ENCODE data around the gene ZRANB1. TPM values are rescaled to one million over a fixed set of nuclear protein-coding genes. Genes with fewer than 3 reads are reported as not detected.

Gene ZRANB1
- total RNA-seq, 4 donors from 2014 or later = 8.4 to 24.0 (median 16.8) TPM

GRCh38 chr10:125008689-125009638, 67.0 kb downstream of the ZRANB1 start:
- Histone ChIP-seq H3K4me3 (no peak overlapping the region), H3K9me3 (no peaks in the 10 kb centered on the region), H3K4me1 (peaks cover 13 to 62% (median 43%) of the 10 kb centered on the region in 4 donors), H3K27me3 (no peaks in the 10 kb centered on the region), H3K36me3 (peaks cover 0 to 3% (median 0%) of the 10 kb centered on the region in 4 donors), H3K27ac (peak overlapping the region; percentile 76 to 78 (median 77))
- intact Hi-C loops (cut with DNase I; ENCODE audit: low total_unique reads) = no loop called here
- in situ Hi-C loops (cut with MboI; ENCODE audit: low pct_ligation_motif_present in 1 of 4, low pct_unique_long_range_greater_than_20kb in 1 of 4, low sequenced_read_pairs in 3 of 4) = no loop called here
- DNase-seq = peak; percentile 81
- WGBS, 2 donors (ENCODE audit: low coverage in 1 of 2) = 58% methylated on average over 11 to 22 of the region's 22 CpGs
- TF ChIP-seq POLR2AphosphoS5 (IDR thresholded peaks at IDR 0.05) (peak in 2 of 3 donors; percentile 42 to 44), POLR2A (IDR thresholded peaks at IDR 0.05) (peak; percentile 50), CTCF (IDR thresholded peaks at IDR 0.05) (peak in 3 of 5 experiments; percentile 9 to 43 (median 36)), EP300 (IDR thresholded peaks at IDR 0.05; ENCODE audit: low read depth) (no peak)

- Histone ChIP-seq H3K27ac (peak overlapping the region; percentile 76 to 78 (median 77)), H3K4me1 (peaks cover 13 to 70% (median 47%) of the 10 kb centered on the region in 4 donors), H3K36me3 (peaks cover 0 to 3% (median 0%) of the 10 kb centered on the region in 4 donors), H3K9me3 (no peaks in the 10 kb centered on the region), H3K27me3 (no peaks in the 10 kb centered on the region), H3K4me3 (no peak overlapping the region)
- no peak for DNase-seq
- intact Hi-C loops (cut with DNase I; ENCODE audit: low total_unique reads) = no loop called here
- in situ Hi-C loops (cut with MboI; ENCODE audit: low pct_ligation_motif_present in 1 of 4, low pct_unique_long_range_greater_than_20kb in 1 of 4, low sequenced_read_pairs in 3 of 4) = no loop called here
- 64 to 90% methylated on average over 8 to 15 of the region's 15 CpGs for WGBS, 2 donors (ENCODE audit: low coverage in 1 of 2)
- peak in 1 of 3 donors; percentile 3 for TF ChIP-seq POLR2AphosphoS5 (IDR thresholded peaks at IDR 0.05)
- TF ChIP-seq EP300 (IDR thresholded peaks at IDR 0.05; ENCODE audit: low read depth) = no peak
Observed at GRCh38 chr10:125009661-125010161, 67.8 kb downstream of the ZRANB1 start.

GRCh38 chr10:125010362-125010761, 68.4 kb downstream of the ZRANB1 start:
- TF ChIP-seq POLR2A (IDR thresholded peaks at IDR 0.05) (no peak), CTCF (IDR thresholded peaks at IDR 0.05) (no peak), EP300 (IDR thresholded peaks at IDR 0.05; ENCODE audit: low read depth) (no peak), POLR2AphosphoS5 (IDR thresholded peaks at IDR 0.05) (no peak)
- whole genome bisulfite sequencing, 2 donors (ENCODE audit: low coverage in 1 of 2) = 89 to 93% methylated on average over 5 of the region's 5 CpGs
- Histone ChIP-seq H3K4me1 (peaks cover 13 to 76% (median 52%) of the 10 kb centered on the region in 4 donors), H3K27me3 (no peaks in the 10 kb centered on the region), H3K9me3 (no peaks in the 10 kb centered on the region), H3K27ac (peak overlapping the region in 3 of 4 donors; percentile 9 to 78 (median 76)), H3K4me3 (no peak overlapping the region), H3K36me3 (peaks cover 0 to 3% (median 0%) of the 10 kb centered on the region in 4 donors)
- no peak for DNase-seq
- in situ Hi-C loops (cut with MboI; ENCODE audit: low pct_ligation_motif_present in 1 of 4, low pct_unique_long_range_greater_than_20kb in 1 of 4, low sequenced_read_pairs in 3 of 4) = no loop called here
- intact Hi-C loops (cut with DNase I; ENCODE audit: low total_unique reads) = no loop called here

- Histone ChIP-seq H3K4me3 (no peak overlapping the region), H3K9me3 (no peaks in the 10 kb centered on the region), H3K27me3 (no peaks in the 10 kb centered on the region), H3K27ac (peak overlapping the region in 2 of 4 donors; percentile 9 to 78), H3K36me3 (peaks cover 0 to 3% (median 0%) of the 10 kb centered on the region in 4 donors), H3K4me1 (peaks cover 13 to 86% (median 62%) of the 10 kb centered on the region in 4 donors)
- DNase-seq = no peak
- WGBS, 2 donors (ENCODE audit: low coverage in 1 of 2) = 78 to 84% methylated on average over 4 to 16 of the region's 16 CpGs
- no peak for TF ChIP-seq CTCF (IDR thresholded peaks at IDR 0.05)
- no peak for TF ChIP-seq EP300 (IDR thresholded peaks at IDR 0.05; ENCODE audit: low read depth)
- TF ChIP-seq POLR2A (IDR thresholded peaks at IDR 0.05) = no peak
- no peak for TF ChIP-seq POLR2AphosphoS5 (IDR thresholded peaks at IDR 0.05)
- intact Hi-C loops (cut with DNase I; ENCODE audit: low total_unique reads) = no loop called here
- in situ Hi-C loops (cut with MboI; ENCODE audit: low pct_ligation_motif_present in 1 of 4, low pct_unique_long_range_greater_than_20kb in 1 of 4, low sequenced_read_pairs in 3 of 4) = no loop called here
Observed at GRCh38 chr10:125011171-125011925, 69.4 kb downstream of the ZRANB1 start.

Measured in transverse colon (tissue), 4 donors.